DOHH2 (cell line): ENCODE data around the gene TMC3.
A peak's percentile ranks its signal among the peaks of the same experiment; 100 is the strongest.

ENCODE experiments used
- H3F3A ChIP-seq: fragments of 200-600 bp; sonication (generic), shearing (Covaris generic); 2 replicates; pipeline ENCODE4 v1.6.0; 2016; ENCODE audit warnings: antibody characterized with exemption, mild to moderate bottlenecking; ENCODE audit not compliant: control insufficient read depth, insufficient read depth
- H3K27ac ChIP-seq: fragments of 200-600 bp; sonication (generic); 2 replicates; pipeline ENCODE4 v1.5.1; 2014; ENCODE audit warnings: low read depth, mild to moderate bottlenecking, low read length, moderate library complexity
- H3K27me3 ChIP-seq: fragments of 200-600 bp; sonication (generic); 2 replicates; pipeline ENCODE4 v1.6.1; 2014; ENCODE audit warnings: mild to moderate bottlenecking, low read length, mixed read lengths; ENCODE audit not compliant: control insufficient read depth
- H3K36me3 ChIP-seq: fragments of 200-600 bp; sonication (generic); 2 replicates; pipeline ENCODE4 v1.6.1; 2014; ENCODE audit warnings: mild to moderate bottlenecking, low read length, moderate library complexity, mixed read lengths; ENCODE audit not compliant: control insufficient read depth
- H3K4me1 ChIP-seq: fragments of 200-600 bp; sonication (generic); 2 replicates; pipeline ENCODE4 v1.6.1; 2014; ENCODE audit warnings: mild to moderate bottlenecking, low read length, mixed read lengths; ENCODE audit not compliant: control insufficient read depth
- H3K4me2 ChIP-seq: fragments of 200-600 bp; sonication (generic); 2 replicates; pipeline ENCODE4 v1.6.0; 2014; ENCODE audit warnings: mild to moderate bottlenecking, low read length, moderate library complexity
- H3K4me3 ChIP-seq: fragments of 200-600 bp; sonication (generic); 2 replicates; pipeline ENCODE4 v1.5.1; 2014; ENCODE audit warnings: mild to moderate bottlenecking, low read length, mixed read lengths
- H3K79me2 ChIP-seq: fragments of 200-600 bp; sonication (generic); 2 replicates; pipeline ENCODE4 v1.6.1; 2014; ENCODE audit warnings: mild to moderate bottlenecking, low read length, mixed read lengths; ENCODE audit not compliant: control insufficient read depth
- H3K9me2 ChIP-seq: fragments of 200-600 bp; sonication (generic); replicated peaks from 2 replicates; pipeline ENCODE4 v1.6.1; 2014; ENCODE audit warnings: mild to moderate bottlenecking, low read length, mixed read lengths; ENCODE audit not compliant: control insufficient read depth
- H3K9me3 ChIP-seq: fragments of 200-600 bp; sonication (generic); 2 replicates; pipeline ENCODE4 v1.6.1; 2014; ENCODE audit warnings: antibody characterized with exemption, low read length, mixed read lengths; ENCODE audit not compliant: control insufficient read depth, insufficient read depth
- H4K20me1 ChIP-seq: fragments of 200-600 bp; sonication (generic); 2 replicates; pipeline ENCODE4 v1.6.0; 2014; ENCODE audit warnings: low read depth, mild to moderate bottlenecking, antibody characterized with exemption, low read length, moderate library complexity; ENCODE audit not compliant: control insufficient read depth, insufficient read depth
- EZH2phosphoT487 ChIP-seq: fragments of 200-600 bp; sonication (generic); IDR thresholded peaks from 2 replicates; pipeline ENCODE4 v1.6.1; 2017; ENCODE audit warnings: borderline replicate concordance, mild to moderate bottlenecking, antibody characterized with exemption, low read length, moderate library complexity, mixed read lengths
- TF ChIP-seq, protein P1 (sequence below): fragments of 200-600 bp; sonication (generic); IDR thresholded peaks from one replicate; pipeline ENCODE4 v1.5.1; 2014; ENCODE audit warnings: antibody characterized with exemption, mild to moderate bottlenecking, low read depth, low read length; ENCODE audit not compliant: poor library complexity, severe bottlenecking

The TMC3 gene

DNA sequence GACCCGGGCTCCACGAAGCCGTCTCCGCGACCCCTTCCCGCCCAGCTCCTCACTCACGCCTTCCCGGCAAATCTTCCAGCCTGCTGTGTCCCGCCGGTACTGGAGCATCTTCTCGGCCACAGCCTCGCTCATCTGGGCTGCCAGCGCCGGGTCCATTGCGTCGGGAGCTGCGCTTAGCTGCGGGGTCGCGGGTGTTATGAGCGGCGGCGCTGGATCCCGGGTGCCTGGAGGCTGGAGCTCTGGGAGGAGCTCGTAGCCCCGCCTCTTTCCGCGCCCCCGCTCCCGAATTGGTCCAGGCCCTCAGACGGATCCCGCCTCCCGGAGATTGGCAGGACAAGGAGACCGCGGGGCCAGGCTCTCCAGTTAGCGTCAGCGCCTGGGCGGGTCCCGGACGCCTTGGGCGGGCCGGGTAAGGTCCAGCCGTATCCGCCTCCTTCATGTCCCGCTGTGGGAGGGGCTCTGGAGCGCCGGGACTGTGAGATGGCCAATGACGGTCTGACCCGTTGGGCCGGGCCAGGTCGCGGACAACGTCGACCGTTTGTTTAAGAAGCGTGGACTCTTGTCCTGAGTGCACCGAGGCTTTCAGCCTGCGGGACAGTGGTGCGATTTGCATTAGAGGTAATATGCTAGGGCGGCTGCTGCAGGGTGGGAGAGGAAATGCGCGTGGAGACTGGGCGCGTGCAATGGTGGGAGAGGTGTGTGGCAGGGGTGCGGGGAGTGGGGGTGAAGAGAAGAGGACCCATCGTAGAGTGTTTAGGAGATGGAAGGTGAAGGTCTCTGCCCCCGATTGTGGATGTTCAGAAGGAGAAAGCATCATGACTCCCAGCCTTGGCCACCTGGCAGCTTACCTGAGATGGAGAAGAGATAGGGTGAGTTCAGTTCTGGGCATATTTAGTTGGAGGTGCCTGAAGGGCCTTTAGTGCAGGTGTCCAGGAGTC is 49.8 kb downstream of the TMC3 start, which contains the start of gene STARD5:
Gene STARD5 (minus strand): TSS at position 198 of the 938 bp plus-strand sequence. CDS start 42 bp downstream, at position 156.
- Histone ChIP-seq H3K79me2 (no peaks in the 10 kb centered on the region), H3K27me3 (no peaks in the 10 kb centered on the region), H3K27ac (no peak within 1 kb of the TSS), H3K9me3 (no peaks in the 10 kb centered on the region), H3K4me3 (peak within 1 kb of the TSS; percentile 85), H3K4me1 (peaks cover 19% of the 10 kb centered on the region), H4K20me1 (no peaks in the 10 kb centered on the region), H3F3A (no peaks in the 10 kb centered on the region), H3K36me3 (0 out of 2 replicates have a peak, but pooled peaks cover 3% of the 10 kb centered on the region), H3K9me2 (no peaks in the 10 kb centered on the region), H3K4me2 (peak within 1 kb of the TSS; percentile 82)
- TF ChIP-seq EZH2phosphoT487, result no peak
- TF ChIP-seq, protein P1, sequence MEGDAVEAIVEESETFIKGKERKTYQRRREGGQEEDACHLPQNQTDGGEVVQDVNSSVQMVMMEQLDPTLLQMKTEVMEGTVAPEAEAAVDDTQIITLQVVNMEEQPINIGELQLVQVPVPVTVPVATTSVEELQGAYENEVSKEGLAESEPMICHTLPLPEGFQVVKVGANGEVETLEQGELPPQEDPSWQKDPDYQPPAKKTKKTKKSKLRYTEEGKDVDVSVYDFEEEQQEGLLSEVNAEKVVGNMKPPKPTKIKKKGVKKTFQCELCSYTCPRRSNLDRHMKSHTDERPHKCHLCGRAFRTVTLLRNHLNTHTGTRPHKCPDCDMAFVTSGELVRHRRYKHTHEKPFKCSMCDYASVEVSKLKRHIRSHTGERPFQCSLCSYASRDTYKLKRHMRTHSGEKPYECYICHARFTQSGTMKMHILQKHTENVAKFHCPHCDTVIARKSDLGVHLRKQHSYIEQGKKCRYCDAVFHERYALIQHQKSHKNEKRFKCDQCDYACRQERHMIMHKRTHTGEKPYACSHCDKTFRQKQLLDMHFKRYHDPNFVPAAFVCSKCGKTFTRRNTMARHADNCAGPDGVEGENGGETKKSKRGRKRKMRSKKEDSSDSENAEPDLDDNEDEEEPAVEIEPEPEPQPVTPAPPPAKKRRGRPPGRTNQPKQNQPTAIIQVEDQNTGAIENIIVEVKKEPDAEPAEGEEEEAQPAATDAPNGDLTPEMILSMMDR, result no peak

DNA sequence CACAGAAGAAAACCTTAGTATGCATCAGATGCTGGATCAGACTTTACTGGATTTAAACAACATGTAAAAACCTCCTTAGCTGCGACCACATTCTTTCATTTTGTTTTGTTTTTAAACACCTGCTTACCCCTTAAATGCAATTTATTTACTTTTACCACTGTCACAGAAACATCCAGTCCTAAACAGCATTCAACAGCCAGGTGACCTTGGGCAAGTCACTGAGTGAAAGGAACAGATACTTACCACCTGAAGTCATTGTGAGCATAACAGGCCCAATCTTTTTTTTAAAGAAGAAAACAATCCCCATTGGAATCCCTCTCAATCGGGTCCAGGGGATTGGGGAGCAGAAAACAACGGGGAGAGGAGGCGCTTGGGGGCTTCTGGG is 50.5 kb downstream of the TMC3 start:
- no peak overlapping the region for H3K27ac ChIP-seq
- H3K36me3 ChIP-seq, result peaks cover 9% of the 10 kb centered on the region
- no peaks in the 10 kb centered on the region for H3K27me3 ChIP-seq
- H3F3A ChIP-seq, result no peaks in the 10 kb centered on the region
- no peaks in the 10 kb centered on the region for H3K9me2 ChIP-seq
- peak overlapping the region; percentile 82 for H3K4me2 ChIP-seq
- H4K20me1 ChIP-seq, result no peaks in the 10 kb centered on the region
- no peaks in the 10 kb centered on the region for H3K9me3 ChIP-seq
- H3K79me2 ChIP-seq, result no peaks in the 10 kb centered on the region
- H3K4me1 ChIP-seq, result peaks cover 20% of the 10 kb centered on the region
- peak overlapping the region; percentile 85 for H3K4me3 ChIP-seq
- TF ChIP-seq, protein P1, result no peak
- TF ChIP-seq EZH2phosphoT487, result no peak

GRCh38 chr15:81322676-81323253 is 51.2 kb downstream of the TMC3 start:
- H3K4me1 ChIP-seq, result peaks cover 28% of the 10 kb centered on the region
- no peaks in the 10 kb centered on the region for H3F3A ChIP-seq
- H3K36me3 ChIP-seq, result peaks cover 17% of the 10 kb centered on the region
- no peaks in the 10 kb centered on the region for H3K9me2 ChIP-seq
- H3K27ac ChIP-seq, result no peak overlapping the region
- no peaks in the 10 kb centered on the region for H3K9me3 ChIP-seq
- H3K79me2 ChIP-seq, result no peaks in the 10 kb centered on the region
- peak overlapping the region; percentile 85; the same call in 1 of the 2 replicates for H3K4me3 ChIP-seq
- H3K4me2 ChIP-seq, result peak overlapping the region; percentile 82
- H4K20me1 ChIP-seq, result no peaks in the 10 kb centered on the region
- no peak for TF ChIP-seq EZH2phosphoT487
- no peaks in the 10 kb centered on the region for H3K27me3 ChIP-seq
